Measurements from ENCODE around the gene NEK7. TPM values are rescaled to one million over a fixed set of nuclear protein-coding genes. Genes with fewer than 3 reads are reported as not detected.

NEK7 gene
- total and polyA plus RNA-seq, 2 of the 8 experiments (the other 6 are each of a cell fraction or from before 2014, with no cell fraction given): 5.1 to 10.0 TPM

- Histone ChIP-seq H4K91ac (replicated peaks; ENCODE audit: insufficient read length, low read length) (no peak overlapping the region), H2BK5ac (ENCODE audit: low read depth, low read length) (no peak overlapping the region), H3K9me3 (ENCODE audit: insufficient read depth in 2 of 2, low read depth in 1 of 2, low read length in 1 of 2) (no peaks in the 10 kb centered on the region), H2BK120ac (replicated peaks; ENCODE audit: low read depth, low read length) (no peak overlapping the region), H3K27ac (ENCODE audit: low read depth, low read length) (no peak overlapping the region), H4K20me1 (replicated peaks in 1 of 2; ENCODE audit: control insufficient read depth in 1 of 2, insufficient read depth in 2 of 2, low read length in 2 of 2) (no peaks in the 10 kb centered on the region), H3K79me1 (ENCODE audit: low read depth, low read length) (no peaks in the 10 kb centered on the region), H2AK5ac (ENCODE audit: low read depth, low read length) (no peak overlapping the region), H3K4me1 (replicated peaks in 1 of 4; ENCODE audit: control insufficient read depth in 3 of 4, insufficient read depth in 4 of 4, low read length in 3 of 4) (peaks cover 0 to 3% (median 0%) of the 10 kb centered on the region in 4 experiments; a peak in 5 of 7 replicates), H2AFZ (ENCODE audit: low read length) (no peak overlapping the region), H3K79me2 (ENCODE audit: control insufficient read depth in 1 of 2, insufficient read depth in 2 of 2, low read length in 2 of 2) (no peaks in the 10 kb centered on the region), H3K14ac (ENCODE audit: insufficient read length) (no peak overlapping the region), H2BK12ac (ENCODE audit: low read depth, low read length) (no peak overlapping the region), H3K23ac (ENCODE audit: insufficient read length) (no peak overlapping the region), H3K36me3 (ENCODE audit: control insufficient read depth in 2 of 4, insufficient read depth in 4 of 4, low read length in 3 of 4) (no peaks in the 10 kb centered on the region), H3K4ac (replicated peaks; ENCODE audit: insufficient read length, low read depth, low read length) (no peak overlapping the region), H4K8ac (ENCODE audit: extremely low read depth, insufficient read depth, low read length) (no peak overlapping the region), H2BK20ac (ENCODE audit: low read length) (no peak overlapping the region), H4K5ac (ENCODE audit: insufficient read length, low read depth, low read length) (no peak overlapping the region), H3K27me3 (replicated peaks in 1 of 4; ENCODE audit: control insufficient read depth in 3 of 4, extremely low read depth in 1 of 4, insufficient read depth in 3 of 4, low read length in 3 of 4) (no peaks in the 10 kb centered on the region), H3K18ac (ENCODE audit: extremely low read depth, low read length) (no peak overlapping the region), H3K4me3 (ENCODE audit: extremely low read depth in 1 of 4, insufficient read depth in 2 of 4, low read depth in 3 of 4, low read length in 4 of 4) (no peak overlapping the region), H3K9ac (replicated peaks in 1 of 4; ENCODE audit: extremely low read depth in 1 of 4, low read depth in 3 of 4, low read length in 3 of 4) (no peak overlapping the region), H3K4me2 (ENCODE audit: insufficient read depth in 1 of 2, low read depth in 2 of 2, low read length in 2 of 2) (no peak overlapping the region), H3K56ac (replicated peaks; ENCODE audit: insufficient read length, low read depth, low read length) (no peak overlapping the region), H3K23me2 (ENCODE audit: low read depth, low read length) (no peaks in the 10 kb centered on the region), H2BK15ac (ENCODE audit: low read length) (no peak overlapping the region)
- ChIA-PET CTCF (ENCODE audit: partially characterized antibody) (no interaction called here), POLR2A (ENCODE audit: partially characterized antibody) (no interaction called here)
- TF ChIP-seq MAX (IDR thresholded peaks at IDR 0.05) (no peak), MAFK (IDR thresholded peaks at IDR 0.05; ENCODE audit: low read depth, low read length) (no peak), POLR2AphosphoS5 (IDR thresholded peaks at IDR 0.05; ENCODE audit: low read depth, low read length) (no peak), SP4 (IDR thresholded peaks at IDR 0.05; ENCODE audit: low read length) (no peak), CTBP2 (IDR thresholded peaks at IDR 0.05; ENCODE audit: borderline replicate concordance, insufficient read depth, insufficient read length, low read length) (no peak), GTF2F1 (IDR thresholded peaks at IDR 0.05; ENCODE audit: borderline replicate concordance, low read depth, low read length) (no peak)
- TF ChIP-seq, protein P1, sequence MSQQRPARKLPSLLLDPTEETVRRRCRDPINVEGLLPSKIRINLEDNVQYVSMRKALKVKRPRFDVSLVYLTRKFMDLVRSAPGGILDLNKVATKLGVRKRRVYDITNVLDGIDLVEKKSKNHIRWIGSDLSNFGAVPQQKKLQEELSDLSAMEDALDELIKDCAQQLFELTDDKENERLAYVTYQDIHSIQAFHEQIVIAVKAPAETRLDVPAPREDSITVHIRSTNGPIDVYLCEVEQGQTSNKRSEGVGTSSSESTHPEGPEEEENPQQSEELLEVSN (IDR thresholded peaks at IDR 0.05): no peak
- no peak for DNase-seq (ENCODE audit: low read depth in 1 of 2, low spot score in 2 of 2)
- FAIRE-seq: no peak
- 95% methylated on average over 2 of the region's 2 CpGs; no CpG with 5 or more reads in 1 of the 2 experiments for WGBS, 2 experiments (ENCODE audit: extremely low coverage in 1 of 2, insufficient coverage in 1 of 2, insufficient read length in 1 of 2, insufficient replicate concordance in 2 of 2, low coverage in 1 of 2, low lambda C conversion rate in 2 of 2, missing lambda C conversion rate in 1 of 2)
These were observed 140.5 kb downstream of the NEK7 start for GRCh38 chr1:198297281-198297680.

Data from H1 (cell line).